GM18519 (cell line): Measurements from ENCODE around the gene PCSK6.
"Not testable (repeated sequence)": the region's sequence is repeated elsewhere in the genome, so short reads cannot be mapped to it uniquely, and the experiment has no call there.

Experiments used
- ATAC-seq: cut with Tn5 transposase; IDR thresholded peaks from one replicate; pipeline ENCODE4 v1.9.1; 2021; ENCODE audit warnings: mild to moderate bottlenecking, moderate library complexity; ENCODE audit not compliant: unreplicated experiment, low FRiP score

The PCSK6 gene

GRCh38 chr15:101389362-101389761, 100.1 kb downstream of the PCSK6 start:
- ATAC-seq, result no peak

GRCh38 chr15:101388046-101388445, 101.5 kb downstream of the PCSK6 start:
- ATAC-seq, result no peak

- no peak for ATAC-seq
These were observed 101.9 kb downstream of the PCSK6 start for GRCh38 chr15:101387574-101387973.

- no peak for ATAC-seq
These were observed 102.5 kb downstream of the PCSK6 start for GRCh38 chr15:101386967-101387366.

GRCh38 chr15:101386006-101386405, 103.5 kb downstream of the PCSK6 start:
- no peak for ATAC-seq

GRCh38 chr15:101384276-101384675, 105.2 kb downstream of the PCSK6 start:
- ATAC-seq, result no peak

- no peak for ATAC-seq
These were observed 107.0 kb downstream of the PCSK6 start for GRCh38 chr15:101382544-101382943.

GRCh38 chr15:101381671-101382212, 107.8 kb downstream of the PCSK6 start:
- no peak for ATAC-seq

GRCh38 chr15:101380146-101380545, 109.4 kb downstream of the PCSK6 start:
- ATAC-seq, result no peak

- ATAC-seq, result no peak
These were observed 109.9 kb downstream of the PCSK6 start for GRCh38 chr15:101379647-101380046.

- no peak for ATAC-seq
These were observed 110.6 kb downstream of the PCSK6 start for GRCh38 chr15:101378879-101379278.

GRCh38 chr15:101378171-101378755, 111.2 kb downstream of the PCSK6 start:
- ATAC-seq, result no peak

GRCh38 chr15:101376615-101377395, 112.7 kb downstream of the PCSK6 start:
- no peak for ATAC-seq

- not testable (repeated sequence) for ATAC-seq
These were observed 114.5 kb downstream of the PCSK6 start for GRCh38 chr15:101375006-101375405.

- no peak for ATAC-seq
These were observed 115.2 kb downstream of the PCSK6 start for GRCh38 chr15:101374326-101374725.

GRCh38 chr15:101373577-101373976, 115.9 kb downstream of the PCSK6 start:
- ATAC-seq, result no peak

GRCh38 chr15:101372960-101373525, 116.5 kb downstream of the PCSK6 start:
- no peak for ATAC-seq

GRCh38 chr15:101372149-101372577, 117.3 kb downstream of the PCSK6 start:
- ATAC-seq, result no peak

- no peak for ATAC-seq
These were observed 118.0 kb downstream of the PCSK6 start for GRCh38 chr15:101371519-101371918.

- ATAC-seq, result no peak
These were observed 118.4 kb downstream of the PCSK6 start for GRCh38 chr15:101371081-101371480.

- no peak for ATAC-seq
These were observed 119.0 kb downstream of the PCSK6 start for GRCh38 chr15:101370330-101371024.
